HG02885 (cell line): ENCODE measurements around the gene UNC5A.

ENCODE experiments used
- ATAC-seq: cut with Tn5 transposase; IDR thresholded peaks from one replicate; pipeline ENCODE4 v1.9.1; 2021; ENCODE audit warnings: mild to moderate bottlenecking; ENCODE audit not compliant: unreplicated experiment, poor library complexity

UNC5A gene

DNA sequence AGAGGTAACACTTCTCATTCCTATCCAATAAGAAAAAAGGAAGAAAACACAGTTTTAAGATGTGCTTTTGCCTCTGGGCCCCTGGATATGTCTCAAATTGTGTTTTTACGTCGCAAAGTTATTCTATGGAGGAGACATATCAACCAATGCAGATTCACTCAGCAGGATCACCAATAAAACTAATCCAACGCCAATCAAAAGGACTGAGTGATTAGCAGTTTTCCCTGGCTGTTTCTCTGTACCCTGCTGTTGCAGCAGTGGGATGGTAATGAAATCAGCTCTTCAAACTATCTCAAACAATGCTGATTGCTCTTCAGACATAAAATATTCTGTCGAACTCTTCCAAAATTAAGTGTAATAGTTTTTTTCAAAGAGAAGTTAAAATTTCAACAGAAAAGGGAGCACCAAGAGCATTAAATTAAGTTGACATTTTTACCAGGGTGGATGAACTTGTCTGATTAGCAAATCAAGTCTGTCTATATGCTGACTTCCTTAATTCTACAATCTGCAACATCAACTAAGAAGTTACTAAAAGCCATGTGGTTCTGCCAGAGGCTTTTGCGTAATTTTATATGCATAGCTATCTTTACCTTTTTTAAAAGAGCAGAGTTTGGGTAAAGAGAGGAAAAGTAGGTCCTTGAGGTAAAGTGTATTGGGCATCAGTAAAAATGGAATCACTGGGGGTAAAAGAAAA is 98.5 kb downstream of the UNC5A start:
- ATAC-seq = no peak

DNA sequence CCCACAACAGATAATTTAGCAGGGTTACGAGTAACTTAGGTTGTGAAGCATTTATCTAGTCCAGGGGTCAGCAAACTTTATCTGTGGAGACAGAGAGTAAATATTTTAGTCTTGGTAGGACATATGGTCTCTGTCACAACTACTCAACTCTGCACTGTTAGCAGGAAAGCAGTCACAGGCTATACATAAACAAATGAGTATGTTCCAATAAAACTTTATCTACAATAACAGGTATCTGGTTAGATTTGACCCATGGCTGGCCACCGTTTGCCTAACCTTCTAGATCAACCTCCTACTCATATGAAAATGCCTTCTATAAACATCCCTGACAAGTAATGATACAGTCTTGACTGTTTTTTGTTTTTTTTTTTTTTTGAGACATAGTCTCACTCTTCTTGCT is 101.8 kb downstream of the UNC5A start:
- ATAC-seq = no peak

DNA sequence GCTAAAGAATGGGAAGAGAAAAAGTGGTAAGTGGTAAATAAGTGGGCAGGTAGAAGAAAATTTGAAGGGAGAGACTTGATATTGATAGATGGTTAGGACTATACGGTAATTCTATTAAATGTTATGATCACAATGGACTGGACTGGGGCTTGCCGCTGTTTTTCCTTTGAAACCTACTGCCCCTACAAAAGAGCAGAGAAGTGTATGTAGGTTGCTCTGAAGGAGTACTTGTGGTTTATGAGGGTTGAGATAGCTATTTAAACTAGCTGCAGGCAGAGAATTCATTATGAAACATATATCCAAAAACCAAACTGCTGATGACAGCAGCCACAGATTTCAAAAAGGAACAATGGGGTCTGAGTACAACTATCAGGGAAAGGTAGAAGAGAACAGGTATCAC is 105.5 kb downstream of the UNC5A start:
- no peak for ATAC-seq

DNA sequence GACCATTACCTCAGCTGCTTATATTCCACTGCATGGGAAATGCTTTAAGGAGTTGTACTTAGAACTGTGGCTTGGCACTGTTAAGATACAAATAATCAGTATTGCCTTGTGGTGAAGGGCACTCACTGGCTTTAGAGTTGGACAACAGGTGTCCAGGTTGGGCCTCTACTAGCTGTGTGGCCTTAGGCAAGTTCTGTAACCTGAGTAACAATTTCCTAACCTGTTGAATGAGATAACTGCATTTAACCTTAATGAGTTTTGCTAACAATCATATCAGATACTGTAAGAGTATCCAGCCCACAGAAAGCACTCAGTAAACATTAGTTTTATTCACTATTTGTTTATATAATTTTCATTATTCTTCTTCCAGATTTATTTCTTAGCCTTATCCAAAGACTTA is 106.0 kb downstream of the UNC5A start:
- ATAC-seq = no peak

DNA sequence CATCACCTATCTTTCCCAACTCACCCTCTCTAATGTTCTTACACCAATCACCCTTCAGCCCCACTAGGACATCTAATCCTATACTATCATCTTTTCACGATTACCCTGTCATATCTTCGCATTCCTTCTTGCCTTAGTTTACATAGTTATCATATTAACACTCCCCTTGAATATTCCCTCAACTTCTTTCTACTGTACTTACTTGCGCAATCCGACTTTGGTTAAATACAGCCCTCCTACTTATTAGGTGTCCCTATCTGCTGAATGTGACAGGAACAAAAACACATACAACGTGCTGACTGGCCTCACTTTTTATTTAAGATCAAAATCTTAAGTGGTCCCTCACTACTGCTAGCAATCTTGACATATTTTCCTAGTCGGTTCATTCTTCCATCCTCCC is 108.3 kb downstream of the UNC5A start:
- no peak for ATAC-seq

DNA sequence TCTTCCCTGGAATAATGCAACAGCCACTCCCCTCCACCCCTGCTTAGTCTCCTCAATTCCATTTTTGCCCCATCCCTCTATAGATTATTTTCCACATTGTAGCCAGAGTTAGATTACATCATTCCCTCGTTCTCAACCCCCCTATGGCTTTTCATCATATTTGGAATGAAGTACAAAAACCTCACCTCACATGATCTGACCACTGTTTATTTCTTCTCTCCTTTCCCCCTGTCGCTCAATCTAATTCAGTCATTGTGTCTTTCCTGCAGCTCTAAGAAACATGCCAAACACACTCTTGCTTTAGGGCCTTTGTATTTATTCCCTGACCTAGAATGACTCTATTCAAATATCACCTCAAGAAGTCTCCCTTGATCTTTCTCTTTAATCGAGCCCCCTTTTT is 111.4 kb downstream of the UNC5A start:
- ATAC-seq = no peak

DNA sequence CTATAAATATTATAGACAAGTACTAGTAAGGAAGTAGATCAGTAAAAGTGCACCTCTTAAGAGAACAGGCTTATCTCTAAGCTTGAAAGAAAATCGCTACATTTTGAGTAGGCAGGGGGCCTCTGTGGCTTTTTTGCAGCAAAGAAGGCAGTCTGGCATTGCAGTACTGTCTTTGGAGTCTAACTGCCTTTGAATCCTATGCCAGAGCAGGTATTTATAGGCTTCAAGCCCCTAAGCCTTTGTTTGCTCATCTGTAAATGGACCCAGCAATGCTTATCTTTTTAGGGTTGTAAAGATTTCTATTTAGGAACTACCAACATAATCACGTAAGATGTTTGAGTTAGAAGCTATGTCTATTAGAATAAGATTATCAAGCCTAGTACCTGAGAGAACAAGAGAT is 112.5 kb downstream of the UNC5A start:
- no peak for ATAC-seq

DNA sequence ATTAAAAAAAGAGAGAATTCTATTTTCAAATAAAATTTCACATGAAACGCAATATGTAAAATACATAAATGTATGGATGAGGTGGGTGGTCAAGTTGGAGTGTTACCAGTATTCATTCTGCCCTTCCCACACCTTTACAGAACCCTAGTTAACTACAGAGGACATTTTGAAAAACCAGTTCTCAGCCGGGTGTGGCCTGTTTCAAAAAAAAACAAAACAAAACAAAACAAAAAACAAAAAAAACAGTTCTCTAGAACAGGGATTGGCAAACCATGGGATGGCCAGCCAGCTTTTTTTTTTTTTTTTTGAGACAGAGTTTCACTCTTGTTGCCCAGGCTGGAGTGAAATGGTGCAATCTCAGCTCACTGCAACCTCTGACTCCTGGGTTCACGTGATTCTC is 117.2 kb downstream of the UNC5A start:
- no peak for ATAC-seq

DNA sequence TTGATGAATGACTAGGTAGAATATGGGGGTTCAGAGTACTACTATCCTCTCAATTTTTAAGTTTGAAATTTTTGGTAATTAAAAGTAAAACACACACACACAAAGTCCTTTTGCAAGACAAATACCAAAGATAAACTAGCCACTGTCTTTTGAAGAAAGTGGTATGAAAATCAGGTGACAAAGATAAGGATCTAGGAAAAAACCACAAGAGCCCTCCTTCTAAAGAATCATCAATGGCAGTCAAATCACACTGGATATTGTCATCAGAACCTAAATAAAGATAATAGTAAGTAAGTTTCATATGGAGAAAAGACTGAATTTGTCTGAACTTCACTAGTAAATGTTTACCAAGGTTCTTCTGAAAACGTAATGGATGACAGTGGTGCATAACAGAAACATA is 119.3 kb downstream of the UNC5A start:
- no peak for ATAC-seq
